H9 (cell line): ENCODE results near the gene HSPA2. TPM values are rescaled to one million over a fixed set of nuclear protein-coding genes. Genes with fewer than 3 reads are reported as not detected.

Experiments used
- DNase-seq: peaks from one replicate; pipeline ENCODE4 v3.0.0-alpha.2; 2017
- H2AFZ ChIP-seq: one replicate; pipeline ENCODE4 v1.6.1; 2013; ENCODE audit warnings: mild to moderate bottlenecking, low read length, control low read depth, moderate library complexity
- H2AK5ac ChIP-seq: 2 replicates; pipeline ENCODE4 v1.6.1; 2013; ENCODE audit warnings: low read length, control low read depth, mixed read lengths; ENCODE audit not compliant: insufficient read length
- H2BK120ac ChIP-seq: one replicate; pipeline ENCODE4 v1.6.1; 2013; ENCODE audit warnings: low read depth, mild to moderate bottlenecking, low read length, control low read depth, inconsistent platforms; ENCODE audit not compliant: poor library complexity, severe bottlenecking
- H2BK12ac ChIP-seq: 2 replicates; pipeline ENCODE4 v1.6.1; 2013; ENCODE audit warnings: low read length, control low read depth, mixed read lengths, low read depth; ENCODE audit not compliant: insufficient read length
- H2BK15ac ChIP-seq: 2 replicates; pipeline ENCODE4 v1.6.1; 2013; ENCODE audit warnings: low read depth, low read length, control low read depth
- H2BK20ac ChIP-seq: one replicate; pipeline ENCODE4 v1.6.1; 2013; ENCODE audit warnings: low read depth, mild to moderate bottlenecking, low read length, control low read depth, inconsistent platforms; ENCODE audit not compliant: poor library complexity, severe bottlenecking
- H2BK5ac ChIP-seq: 2 replicates; pipeline ENCODE4 v1.6.1; 2013; ENCODE audit warnings: low read length, control low read depth, mixed read lengths; ENCODE audit not compliant: insufficient read length
- H3K14ac ChIP-seq: 2 replicates; pipeline ENCODE4 v1.6.1; 2013; ENCODE audit warnings: low read length, control low read depth; ENCODE audit not compliant: insufficient read depth
- H3K18ac ChIP-seq: 2 replicates; pipeline ENCODE4 v1.6.1; 2013; ENCODE audit warnings: low read depth, mild to moderate bottlenecking, mixed read lengths, low read length, control low read depth; ENCODE audit not compliant: insufficient read length
- H3K23ac ChIP-seq: 2 replicates; pipeline ENCODE4 v1.6.1; 2013; ENCODE audit warnings: low read length, control low read depth, mixed read lengths, low read depth; ENCODE audit not compliant: insufficient read length
- H3K23me2 ChIP-seq: 2 replicates; pipeline ENCODE4 v1.6.1; 2013; ENCODE audit warnings: low read depth, mild to moderate bottlenecking, mixed read lengths, low read length, control low read depth; ENCODE audit not compliant: insufficient read length, poor library complexity, severe bottlenecking
- H3K27ac ChIP-seq: 2 replicates; pipeline ENCODE4 v1.5.1; 2013; ENCODE audit warnings: low read length, control low read depth, mixed read lengths, low read depth; ENCODE audit not compliant: insufficient read length
- H3K27me3 ChIP-seq: 2 replicates; pipeline ENCODE4 v1.6.1; 2013; ENCODE audit warnings: low read length, control low read depth, inconsistent platforms; ENCODE audit not compliant: insufficient read depth
- H3K4ac ChIP-seq: 2 replicates; pipeline ENCODE4 v1.6.1; 2013; ENCODE audit warnings: low read depth, mild to moderate bottlenecking, control low read depth, inconsistent platforms, low read length, moderate library complexity
- H3K4me1 ChIP-seq: 2 replicates; pipeline ENCODE4 v1.6.1; 2013; ENCODE audit warnings: low read length, control low read depth, inconsistent platforms; ENCODE audit not compliant: insufficient read depth
- H3K4me2 ChIP-seq: 2 replicates; pipeline ENCODE4 v1.6.1; 2013; ENCODE audit warnings: low read length, control low read depth, mixed read lengths; ENCODE audit not compliant: insufficient read length, insufficient read depth
- H3K56ac ChIP-seq: 2 replicates; pipeline ENCODE4 v1.6.1; 2013; ENCODE audit warnings: low read depth, mild to moderate bottlenecking, mixed read lengths, low read length, control low read depth; ENCODE audit not compliant: insufficient read length
- H3K79me1 ChIP-seq: 2 replicates; pipeline ENCODE4 v1.6.1; 2013; ENCODE audit warnings: low read depth, mild to moderate bottlenecking, moderate library complexity, low read length, control low read depth, inconsistent platforms; ENCODE audit not compliant: insufficient read depth, poor library complexity, severe bottlenecking
- H3K79me2 ChIP-seq: 2 replicates; pipeline ENCODE4 v1.6.1; 2013; ENCODE audit warnings: low read length, control low read depth, inconsistent platforms; ENCODE audit not compliant: insufficient read depth
- H3K9ac ChIP-seq: 2 replicates; pipeline ENCODE4 v1.6.1; 2013; ENCODE audit warnings: low read length, control low read depth, mixed read lengths; ENCODE audit not compliant: insufficient read length; ENCODE audit errors: extremely low read depth
- H3K9me3 ChIP-seq: one replicate; pipeline ENCODE4 v1.6.1; 2013; ENCODE audit warnings: low read depth, low read length, inconsistent platforms; ENCODE audit not compliant: control insufficient read depth
- H3T11ph ChIP-seq: one replicate; pipeline ENCODE4 v1.6.1; 2013; ENCODE audit warnings: mild to moderate bottlenecking, low read length, control low read depth, inconsistent platforms
- H4K20me1 ChIP-seq: one replicate; pipeline ENCODE4 v1.6.1; 2013; ENCODE audit not compliant: control insufficient read depth, insufficient read length, insufficient read depth
- H4K5ac ChIP-seq: 2 replicates; pipeline ENCODE4 v1.6.1; 2013; ENCODE audit warnings: low read depth, mild to moderate bottlenecking, mixed read lengths, low read length, control low read depth; ENCODE audit not compliant: insufficient read length
- H4K8ac ChIP-seq: replicated peaks from 2 replicates; pipeline ENCODE4 v1.6.1; 2013; ENCODE audit warnings: low read length, control low read depth, mixed read lengths, low read depth; ENCODE audit not compliant: insufficient read length
- H4K91ac ChIP-seq: 2 replicates; pipeline ENCODE4 v1.6.1; 2013; ENCODE audit warnings: low read depth, mild to moderate bottlenecking, moderate library complexity, mixed read lengths, low read length, control low read depth; ENCODE audit not compliant: insufficient read length
- H3K27ac Mint-ChIP-seq, 3 experiments: 2 replicates in 2 of 3; 3 replicates in 1 of 3; pipeline ENCODE4 v1.8.0; 2020 to 2021; ENCODE audit warnings: mixed read lengths in 3 of 3, mild to moderate bottlenecking in 1 of 3, moderate library complexity in 1 of 3
- H3K27me3 Mint-ChIP-seq: 2 replicates; pipeline ENCODE4 v1.8.0; 2021; ENCODE audit warnings: low read depth, mild to moderate bottlenecking, moderate library complexity, mixed read lengths
- H3K36me3 Mint-ChIP-seq, 3 experiments: 2 replicates in 2 of 3; 3 replicates in 1 of 3; pipeline ENCODE4 v1.8.0; 2020 to 2021; ENCODE audit warnings: low read depth in 3 of 3, mixed read lengths in 3 of 3; ENCODE audit not compliant: insufficient read depth in 1 of 3
- H3K4me1 Mint-ChIP-seq, 2 experiments: 2 replicates each; pipeline ENCODE4 v1.8.0; 2020; ENCODE audit warnings: mixed read lengths in 2 of 2
- H3K4me3 Mint-ChIP-seq, 2 experiments: 2 replicates in 1 of 2; 3 replicates in 1 of 2; pipeline ENCODE4 v1.8.0; 2020 to 2021; ENCODE audit warnings: mild to moderate bottlenecking in 2 of 2, mixed read lengths in 2 of 2, moderate library complexity in 1 of 2
- H3K9me3 Mint-ChIP-seq, 2 experiments: 2 replicates in 1 of 2; 3 replicates in 1 of 2; pipeline ENCODE4 v1.8.0; 2020; ENCODE audit warnings: mild to moderate bottlenecking in 2 of 2, mixed read lengths in 2 of 2, moderate library complexity in 1 of 2
- WGBS: extraction: QIAGEN DNeasy Blood & Tissue Kit; methylation state at CpG from one replicate; pipeline ENCODE4 v1.1.7; 2013; ENCODE audit warnings: missing lambda C conversion rate, low lambda C conversion rate, mixed read lengths; ENCODE audit not compliant: insufficient read length; ENCODE audit errors: extremely low coverage; 5-methylcytosine and 5-hydroxymethylcytosine counted together
- total RNA-seq: library from RNA; stranded (reverse); gene quantifications from 2 replicates; pipeline ENCODE4 v1.2.1, GENCODE V29; 2021
- TF ChIP-seq, protein P1 (sequence below): fragments of 200-600 bp; sonication (generic); conservative IDR thresholded peaks from 3 replicates; pipeline ENCODE4 v1.8.0; 2021; ENCODE audit warnings: antibody characterized with exemption, mild to moderate bottlenecking

HSPA2 gene
- total RNA-seq, 1 experiment from 2014 or later, result 25.8 TPM

- no peak overlapping the region for H3K9ac ChIP-seq
- no peak overlapping the region for H2BK20ac ChIP-seq
- H2BK5ac ChIP-seq, result no peak overlapping the region
- peaks cover 0 to 4% (median 0%) of the 10 kb centered on the region in 3 experiments; a peak in 4 of 7 replicates for H3K36me3 Mint-ChIP-seq
- no peaks in the 10 kb centered on the region for H3K4me1 Mint-ChIP-seq
- H2AK5ac ChIP-seq, result no peak overlapping the region
- no peaks in the 10 kb centered on the region for H3K79me2 ChIP-seq
- no peak overlapping the region for H3T11ph ChIP-seq
- H4K8ac ChIP-seq, result no peak overlapping the region
- no peaks in the 10 kb centered on the region for H3K27me3 ChIP-seq
- no peaks in the 10 kb centered on the region for H3K23me2 ChIP-seq
- no peak overlapping the region for H3K4me3 Mint-ChIP-seq
- peaks cover under 1% of the 10 kb centered on the region for H3K79me1 ChIP-seq
- no peaks in the 10 kb centered on the region for H3K27me3 Mint-ChIP-seq
- H3K27ac ChIP-seq, result no peak overlapping the region
- no peak overlapping the region for H2BK12ac ChIP-seq
- no peak overlapping the region for H3K18ac ChIP-seq
- no peak for DNase-seq
- TF ChIP-seq, protein P1, sequence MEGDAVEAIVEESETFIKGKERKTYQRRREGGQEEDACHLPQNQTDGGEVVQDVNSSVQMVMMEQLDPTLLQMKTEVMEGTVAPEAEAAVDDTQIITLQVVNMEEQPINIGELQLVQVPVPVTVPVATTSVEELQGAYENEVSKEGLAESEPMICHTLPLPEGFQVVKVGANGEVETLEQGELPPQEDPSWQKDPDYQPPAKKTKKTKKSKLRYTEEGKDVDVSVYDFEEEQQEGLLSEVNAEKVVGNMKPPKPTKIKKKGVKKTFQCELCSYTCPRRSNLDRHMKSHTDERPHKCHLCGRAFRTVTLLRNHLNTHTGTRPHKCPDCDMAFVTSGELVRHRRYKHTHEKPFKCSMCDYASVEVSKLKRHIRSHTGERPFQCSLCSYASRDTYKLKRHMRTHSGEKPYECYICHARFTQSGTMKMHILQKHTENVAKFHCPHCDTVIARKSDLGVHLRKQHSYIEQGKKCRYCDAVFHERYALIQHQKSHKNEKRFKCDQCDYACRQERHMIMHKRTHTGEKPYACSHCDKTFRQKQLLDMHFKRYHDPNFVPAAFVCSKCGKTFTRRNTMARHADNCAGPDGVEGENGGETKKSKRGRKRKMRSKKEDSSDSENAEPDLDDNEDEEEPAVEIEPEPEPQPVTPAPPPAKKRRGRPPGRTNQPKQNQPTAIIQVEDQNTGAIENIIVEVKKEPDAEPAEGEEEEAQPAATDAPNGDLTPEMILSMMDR, result no peak
- WGBS, result no CpG with 5 or more reads among the region's 2 CpGs
- H3K4ac ChIP-seq, result no peak overlapping the region
- no peak overlapping the region for H3K23ac ChIP-seq
- H3K4me2 ChIP-seq, result no peak overlapping the region
- no peak overlapping the region for H3K14ac ChIP-seq
- H2BK15ac ChIP-seq, result no peak overlapping the region
- H2BK120ac ChIP-seq, result no peak overlapping the region
- H3K9me3 Mint-ChIP-seq, result no peaks in the 10 kb centered on the region
- no peaks in the 10 kb centered on the region for H3K4me1 ChIP-seq
- no peaks in the 10 kb centered on the region for H4K20me1 ChIP-seq
- no peak overlapping the region for H4K91ac ChIP-seq
- no peaks in the 10 kb centered on the region for H3K9me3 ChIP-seq
- no peak overlapping the region for H2AFZ ChIP-seq
- no peak overlapping the region for H3K56ac ChIP-seq
- peak overlapping the region in 1 of 3 experiments; percentile 32; a peak in 1 of 7 replicates for H3K27ac Mint-ChIP-seq
- H4K5ac ChIP-seq, result no peak overlapping the region
Observed at GRCh38 chr14:64525354-64525753, 15.2 kb upstream of the HSPA2 start.
